Endodermal cell (in vitro differentiated cells): Measurements from ENCODE around the gene CYP11A1. TPM values are rescaled to one million over a fixed set of nuclear protein-coding genes. Genes with fewer than 3 reads are reported as not detected.

Experiments used
- DNase-seq: peaks from one replicate; pipeline ENCODE4 v3.0.0-alpha.2; 2017
- H3K27ac ChIP-seq: 2 replicates; pipeline ENCODE4 v1.5.1; 2013; ENCODE audit warnings: mild to moderate bottlenecking, low read depth, low read length, moderate library complexity
- H3K27me3 ChIP-seq: 2 replicates; pipeline ENCODE4 v1.6.1; 2013; ENCODE audit warnings: mild to moderate bottlenecking, low read length, moderate library complexity; ENCODE audit not compliant: insufficient read depth, control insufficient read depth, poor library complexity, severe bottlenecking
- H3K36me3 ChIP-seq: 2 replicates; pipeline ENCODE4 v1.7.0; 2013; ENCODE audit warnings: mild to moderate bottlenecking, low read length, moderate library complexity; ENCODE audit not compliant: control insufficient read depth, insufficient read depth
- H3K4me1 ChIP-seq: one replicate; pipeline ENCODE4 v1.7.0; 2013; ENCODE audit warnings: low read length; ENCODE audit not compliant: control insufficient read depth, insufficient read depth
- H3K4me3 ChIP-seq: 2 replicates; pipeline ENCODE4 v1.5.1; 2013; ENCODE audit warnings: mild to moderate bottlenecking, low read length, moderate library complexity
- H3K9ac ChIP-seq: 2 replicates; pipeline ENCODE4 v1.6.1; 2013; ENCODE audit warnings: mild to moderate bottlenecking, low read length, moderate library complexity; ENCODE audit not compliant: poor library complexity, severe bottlenecking; ENCODE audit errors: extremely low read depth
- H3K9me3 ChIP-seq: 2 replicates; pipeline ENCODE4 v1.6.1; 2013; ENCODE audit warnings: mild to moderate bottlenecking, low read length, moderate library complexity; ENCODE audit not compliant: control insufficient read depth
- H3K27ac Mint-ChIP-seq: 2 replicates; pipeline ENCODE4 v1.8.0; 2020; ENCODE audit warnings: mixed read lengths
- H3K27me3 Mint-ChIP-seq: 2 replicates; pipeline ENCODE4 v1.8.0; 2021; ENCODE audit warnings: mild to moderate bottlenecking, mixed read lengths; ENCODE audit not compliant: insufficient read depth
- H3K36me3 Mint-ChIP-seq: 2 replicates; pipeline ENCODE4 v1.8.0; 2020; ENCODE audit warnings: low read depth, mixed read lengths
- H3K4me1 Mint-ChIP-seq: 2 replicates; pipeline ENCODE4 v1.8.0; 2020; ENCODE audit warnings: mixed read lengths
- H3K4me3 Mint-ChIP-seq: 2 replicates; pipeline ENCODE4 v1.8.0; 2020; ENCODE audit warnings: mild to moderate bottlenecking, moderate library complexity, mixed read lengths
- H3K9me3 Mint-ChIP-seq: 2 replicates; pipeline ENCODE4 v1.8.0; 2020; ENCODE audit warnings: mild to moderate bottlenecking, mixed read lengths
- CTCF ChIP-seq: fragments of 200-600 bp; sonication (generic); conservative IDR thresholded peaks from 2 replicates; pipeline ENCODE4 v1.5.0; 2021; ENCODE audit warnings: antibody characterized with exemption, mild to moderate bottlenecking
- WGBS, 2 experiments: methylation state at CpG; one replicate each; pipeline versions ENCODE4 v1.1.5 to v1.1.7; 2013; ENCODE audit warnings: missing lambda C conversion rate in 2 of 2, mixed read lengths in 1 of 2; ENCODE audit not compliant: insufficient coverage in 1 of 2, insufficient read length in 1 of 2; 5-methylcytosine and 5-hydroxymethylcytosine counted together
- total RNA-seq, 2 donors: library from RNA; stranded (reverse); fragmentation: NEBNext Ultra II Directional in 1 of 2; extraction: Animal tissue kit (Norgen Biotek cat#: 25700) in 1 of 2; gene quantifications; 2 replicates in 1 of 2; 3 replicates in 1 of 2; pipeline ENCODE4 v1.2.1, GENCODE V29; 2021

CYP11A1 gene
- total RNA-seq, 2 donors from 2014 or later = 4.8 to 5.3 TPM

GRCh38 chr15:74334127-74334526, 33.3 kb downstream of the CYP11A1 start:
- Mint-ChIP-seq H3K36me3 (no peaks in the 10 kb centered on the region), H3K4me1 (peaks cover 6% of the 10 kb centered on the region), H3K27ac (no peak overlapping the region), H3K4me3 (no peak overlapping the region), H3K9me3 (no peaks in the 10 kb centered on the region), H3K27me3 (peaks cover 7% of the 10 kb centered on the region)
- 91 to 100% methylated on average over 1 of the region's 1 CpG for WGBS, 2 experiments
- Histone ChIP-seq H3K27ac (no peak overlapping the region), H3K4me1 (no peaks in the 10 kb centered on the region), H3K4me3 (no peak overlapping the region), H3K36me3 (no peaks in the 10 kb centered on the region), H3K9me3 (no peaks in the 10 kb centered on the region), H3K27me3 (no peaks in the 10 kb centered on the region), H3K9ac (no peak overlapping the region)
- DNase-seq = no peak
- TF ChIP-seq CTCF = no peak

GRCh38 chr15:74333662-74334061, 33.8 kb downstream of the CYP11A1 start:
- Histone ChIP-seq H3K27ac (no peak overlapping the region), H3K36me3 (no peaks in the 10 kb centered on the region), H3K9ac (no peak overlapping the region), H3K27me3 (no peaks in the 10 kb centered on the region), H3K4me3 (no peak overlapping the region), H3K4me1 (peaks cover 1% of the 10 kb centered on the region), H3K9me3 (no peaks in the 10 kb centered on the region)
- H3K27ac Mint-ChIP-seq = no peak overlapping the region
- no peaks in the 10 kb centered on the region for H3K36me3 Mint-ChIP-seq
- no peaks in the 10 kb centered on the region for H3K9me3 Mint-ChIP-seq
- 92 to 96% methylated on average over 3 to 5 of the region's 5 CpGs for WGBS, 2 experiments
- TF ChIP-seq CTCF = no peak
- peaks cover 7% of the 10 kb centered on the region for H3K27me3 Mint-ChIP-seq
- DNase-seq = no peak
- peaks cover 10% of the 10 kb centered on the region for H3K4me1 Mint-ChIP-seq
- no peak overlapping the region for H3K4me3 Mint-ChIP-seq

- H3K4me3 Mint-ChIP-seq = no peak overlapping the region
- WGBS, 2 experiments = 95% methylated on average over 5 of the region's 5 CpGs
- Histone ChIP-seq H3K36me3 (no peaks in the 10 kb centered on the region), H3K27me3 (no peaks in the 10 kb centered on the region), H3K9me3 (no peaks in the 10 kb centered on the region), H3K9ac (no peak overlapping the region), H3K4me3 (no peak overlapping the region), H3K4me1 (peaks cover 7% of the 10 kb centered on the region), H3K27ac (no peak overlapping the region)
- TF ChIP-seq CTCF = no peak
- no peaks in the 10 kb centered on the region for H3K9me3 Mint-ChIP-seq
- H3K27me3 Mint-ChIP-seq = peaks cover 7% of the 10 kb centered on the region
- H3K27ac Mint-ChIP-seq = no peak overlapping the region
- no peaks in the 10 kb centered on the region for H3K36me3 Mint-ChIP-seq
- DNase-seq = no peak
- H3K4me1 Mint-ChIP-seq = peaks cover 16% of the 10 kb centered on the region
Observed at GRCh38 chr15:74333093-74333492, 34.4 kb downstream of the CYP11A1 start.
